Trophoblast cell (in vitro differentiated cells and primary cell): ENCODE results near the gene MOB1B.
A peak's percentile ranks its signal among the peaks of the same experiment; 100 is the strongest.

ENCODE experiments used
- DNase-seq, 2 donors: peaks; one replicate each; pipeline ENCODE4 v3.0.0-alpha.2; 2016
- H2AFZ ChIP-seq: 2 replicates; pipeline ENCODE4 v1.6.1; 2013; ENCODE audit warnings: low read length, moderate library complexity, mild to moderate bottlenecking; ENCODE audit not compliant: insufficient read depth, poor library complexity
- H2AK5ac ChIP-seq: 2 replicates; pipeline ENCODE4 v1.6.1; 2013; ENCODE audit warnings: mild to moderate bottlenecking, low read length
- H2BK120ac ChIP-seq: 2 replicates; pipeline ENCODE4 v1.6.1; 2013; ENCODE audit warnings: low read length, mild to moderate bottlenecking, moderate library complexity; ENCODE audit not compliant: insufficient read depth, poor library complexity
- H2BK12ac ChIP-seq: 2 replicates; pipeline ENCODE4 v1.6.1; 2013; ENCODE audit warnings: mild to moderate bottlenecking, low read length, moderate library complexity
- H2BK5ac ChIP-seq: 2 replicates; pipeline ENCODE4 v1.6.1; 2013; ENCODE audit warnings: low read length, low read depth, moderate library complexity, mild to moderate bottlenecking; ENCODE audit not compliant: poor library complexity
- H3K14ac ChIP-seq: 2 replicates; pipeline ENCODE4 v1.6.1; 2013; ENCODE audit warnings: mild to moderate bottlenecking, low read length
- H3K18ac ChIP-seq: 2 replicates; pipeline ENCODE4 v1.6.1; 2013; ENCODE audit warnings: mild to moderate bottlenecking, low read length
- H3K23ac ChIP-seq: 2 replicates; pipeline ENCODE4 v1.6.1; 2013; ENCODE audit warnings: low read length
- H3K27ac ChIP-seq: 2 replicates; pipeline ENCODE4 v1.5.1; 2013; ENCODE audit warnings: low read depth, mild to moderate bottlenecking, inconsistent platforms, low read length, moderate library complexity
- H3K27me3 ChIP-seq: 2 replicates; pipeline ENCODE4 v1.6.1; 2013; ENCODE audit warnings: inconsistent platforms, mild to moderate bottlenecking, low read length, moderate library complexity; ENCODE audit not compliant: insufficient read depth
- H3K36me3 ChIP-seq, 2 experiments: 1 replicate in 1 of 2; 2 replicates in 1 of 2; pipeline ENCODE4 v1.6.1; 2013; ENCODE audit warnings: low read length in 2 of 2, mild to moderate bottlenecking in 2 of 2, moderate library complexity in 1 of 2; ENCODE audit not compliant: insufficient read depth in 2 of 2, control insufficient read depth in 1 of 2
- H3K4ac ChIP-seq: 2 replicates; pipeline ENCODE4 v1.6.1; 2013; ENCODE audit warnings: low read depth, mild to moderate bottlenecking, low read length, moderate library complexity
- H3K4me1 ChIP-seq, 2 experiments: 1 replicate in 1 of 2; 2 replicates in 1 of 2; pipeline ENCODE4 v1.6.1; 2013; ENCODE audit warnings: low read length in 2 of 2, mild to moderate bottlenecking in 2 of 2, moderate library complexity in 1 of 2; ENCODE audit not compliant: insufficient read depth in 2 of 2, control insufficient read depth in 1 of 2
- H3K4me2 ChIP-seq: 2 replicates; pipeline ENCODE4 v1.6.1; 2013; ENCODE audit warnings: inconsistent platforms, mild to moderate bottlenecking, low read length, moderate library complexity
- H3K4me3 ChIP-seq: 2 replicates; pipeline ENCODE4 v1.5.1; 2013; ENCODE audit warnings: mild to moderate bottlenecking, low read depth, low read length, inconsistent platforms
- H3K79me1 ChIP-seq: one replicate; pipeline ENCODE4 v1.6.1; 2013; ENCODE audit warnings: low read length
- H3K79me2 ChIP-seq: 2 replicates; pipeline ENCODE4 v1.6.1; 2013; ENCODE audit warnings: low read length, mild to moderate bottlenecking; ENCODE audit not compliant: control insufficient read depth, insufficient read depth, poor library complexity
- H3K9ac ChIP-seq: 2 replicates; pipeline ENCODE4 v1.6.1; 2013; ENCODE audit warnings: mild to moderate bottlenecking, low read length
- H3K9me3 ChIP-seq: 2 replicates; pipeline ENCODE4 v1.6.1; 2013; ENCODE audit warnings: low read depth, mild to moderate bottlenecking, control low read depth, inconsistent platforms, low read length; ENCODE audit not compliant: insufficient read depth
- H4K12ac ChIP-seq: 2 replicates; pipeline ENCODE4 v1.6.1; 2013; ENCODE audit warnings: low read depth, mild to moderate bottlenecking, low read length, moderate library complexity
- H4K8ac ChIP-seq: 2 replicates; pipeline ENCODE4 v1.6.1; 2013; ENCODE audit warnings: low read depth, mild to moderate bottlenecking, low read length, moderate library complexity
- H4K91ac ChIP-seq: one replicate; pipeline ENCODE4 v1.6.1; 2013; ENCODE audit warnings: low read depth, mild to moderate bottlenecking, low read length, moderate library complexity
- WGBS: extraction: QIAGEN DNeasy Blood & Tissue Kit; methylation state at CpG from one replicate; pipeline ENCODE4 v1.1.7; 2013; ENCODE audit warnings: missing lambda C conversion rate; ENCODE audit not compliant: insufficient read length, insufficient coverage; ENCODE audit errors: extremely low coverage; 5-methylcytosine and 5-hydroxymethylcytosine counted together

MOB1B gene

DNA sequence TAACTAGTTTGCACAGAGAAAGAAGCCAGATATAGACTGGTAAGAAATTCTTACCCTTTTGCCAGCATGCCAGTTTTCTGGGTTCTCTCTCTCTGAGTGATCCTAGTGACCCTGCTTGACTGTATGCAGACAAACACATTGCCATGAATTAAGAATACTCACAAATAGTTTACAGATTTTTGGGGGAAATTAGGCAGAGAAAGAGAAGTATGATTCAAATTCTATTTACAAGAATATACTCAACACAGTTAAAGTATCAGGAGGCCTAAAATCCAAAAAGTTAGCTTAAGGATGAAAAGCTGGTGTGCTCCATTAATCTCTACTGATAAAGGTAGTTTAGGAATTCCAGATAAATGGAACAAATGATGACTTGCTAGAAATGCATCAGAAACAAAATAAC lies 18.4 kb downstream of the MOB1B start:
- no peak overlapping the region for H2BK12ac ChIP-seq
- H3K9ac ChIP-seq, result no peak overlapping the region
- DNase-seq, result no peak
- no peak overlapping the region for H2AFZ ChIP-seq
- H3K23ac ChIP-seq, result no peak overlapping the region
- no peak overlapping the region for H4K8ac ChIP-seq
- no peak overlapping the region for H3K4ac ChIP-seq
- H4K91ac ChIP-seq, result no peak overlapping the region
- no peak overlapping the region for H3K18ac ChIP-seq
- H3K4me2 ChIP-seq, result no peak overlapping the region
- H3K14ac ChIP-seq, result no peak overlapping the region
- H3K4me3 ChIP-seq, result no peak overlapping the region
- H3K36me3 ChIP-seq, result no peaks in the 10 kb centered on the region
- H3K4me1 ChIP-seq, result no peaks in the 10 kb centered on the region
- no peaks in the 10 kb centered on the region for H3K79me1 ChIP-seq
- H3K9me3 ChIP-seq, result peaks cover 3% of the 10 kb centered on the region
- H3K79me2 ChIP-seq, result peaks cover 5% of the 10 kb centered on the region
- H2BK120ac ChIP-seq, result no peak overlapping the region
- no peaks in the 10 kb centered on the region for H3K27me3 ChIP-seq
- no peak overlapping the region for H2BK5ac ChIP-seq
- H4K12ac ChIP-seq, result no peak overlapping the region
- H3K27ac ChIP-seq, result no peak overlapping the region
- no peak overlapping the region for H2AK5ac ChIP-seq

DNA sequence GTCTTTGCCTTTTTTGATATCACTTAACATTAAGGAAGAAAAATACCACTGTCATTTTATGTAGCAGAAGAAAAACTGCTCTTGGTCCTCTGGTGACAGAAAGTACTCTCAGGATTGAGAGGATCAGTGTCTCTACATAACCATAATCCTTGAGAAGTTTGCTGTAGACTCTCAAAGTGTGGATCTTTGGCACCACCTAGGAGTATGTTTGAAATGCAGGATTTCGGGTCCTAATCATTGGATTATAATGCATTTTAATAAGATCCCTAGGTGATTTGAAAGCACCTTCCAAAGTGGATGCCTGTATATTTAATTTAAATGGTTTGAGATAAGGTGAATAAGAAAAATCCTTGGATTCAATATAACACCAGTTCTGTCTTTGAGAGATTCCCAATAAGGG lies 23.2 kb downstream of the MOB1B start:
- Histone ChIP-seq H3K9me3 (no peaks in the 10 kb centered on the region), H3K23ac (no peak overlapping the region), H3K4me3 (no peak overlapping the region), H2BK120ac (no peak overlapping the region), H2BK5ac (no peak overlapping the region), H2AFZ (no peak overlapping the region), H4K8ac (no peak overlapping the region), H3K4me1 (peaks cover 0 to 3% of the 10 kb centered on the region in 2 experiments), H3K18ac (no peak overlapping the region), H4K12ac (no peak overlapping the region), H4K91ac (no peak overlapping the region), H3K9ac (no peak overlapping the region), H3K14ac (no peak overlapping the region), H2BK12ac (no peak overlapping the region), H3K27ac (no peak overlapping the region), H3K27me3 (no peaks in the 10 kb centered on the region), H2AK5ac (no peak overlapping the region), H3K36me3 (no peaks in the 10 kb centered on the region), H3K79me2 (peaks cover 4% of the 10 kb centered on the region), H3K4ac (no peak overlapping the region), H3K79me1 (no peaks in the 10 kb centered on the region), H3K4me2 (no peak overlapping the region)
- no peak for DNase-seq
- WGBS, result no CpG with 5 or more reads among the region's 1 CpG

DNA sequence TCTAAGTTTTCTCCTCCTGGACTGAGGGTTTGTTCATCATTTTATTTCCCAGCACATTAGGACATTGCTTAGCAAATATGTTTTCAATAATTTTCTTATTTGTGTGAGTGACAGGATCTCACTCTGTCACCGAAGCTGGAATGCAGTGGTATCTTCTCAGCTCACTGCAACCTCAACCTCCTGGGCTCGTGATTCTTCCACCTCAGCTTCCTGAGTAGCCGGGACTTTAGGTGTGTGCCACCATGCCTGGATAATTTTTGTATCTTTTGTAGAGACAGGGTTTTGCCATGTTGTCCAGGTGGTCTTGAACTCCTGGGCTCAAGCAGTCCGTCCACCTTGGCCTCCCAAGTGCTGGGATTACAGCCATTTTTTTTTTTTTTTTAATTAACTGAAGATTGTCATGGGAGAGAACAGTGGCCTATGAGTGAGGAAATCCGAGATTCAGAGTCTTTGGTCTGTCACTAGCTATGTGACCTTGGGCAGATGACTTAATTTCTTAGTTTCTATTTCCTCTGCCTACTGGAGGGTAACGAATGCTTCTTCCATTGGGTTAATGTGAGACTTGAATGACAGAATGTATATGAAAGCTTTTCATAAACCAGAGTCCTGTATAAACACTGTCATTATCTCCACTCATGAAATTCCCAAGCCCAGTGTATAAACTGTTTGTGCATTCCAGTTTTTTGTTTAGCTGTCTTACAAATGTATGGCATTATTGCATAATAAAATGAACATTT lies 23.9 kb downstream of the MOB1B start:
- Histone ChIP-seq H3K9me3 (no peaks in the 10 kb centered on the region), H3K9ac (no peak overlapping the region), H3K4me3 (no peak overlapping the region), H2AK5ac (no peak overlapping the region), H3K27me3 (no peaks in the 10 kb centered on the region), H2BK120ac (no peak overlapping the region), H4K91ac (no peak overlapping the region), H3K4me2 (no peak overlapping the region), H3K79me1 (no peaks in the 10 kb centered on the region), H3K23ac (no peak overlapping the region), H3K14ac (no peak overlapping the region), H3K36me3 (no peaks in the 10 kb centered on the region), H3K79me2 (peaks cover 4% of the 10 kb centered on the region), H3K4me1 (peaks cover 0 to 3% of the 10 kb centered on the region in 2 experiments), H3K27ac (no peak overlapping the region), H4K12ac (no peak overlapping the region), H3K4ac (peak overlapping the region; percentile 75), H3K18ac (peak overlapping the region; percentile 75), H2BK5ac (no peak overlapping the region), H2AFZ (no peak overlapping the region), H4K8ac (no peak overlapping the region), H2BK12ac (no peak overlapping the region)
- no CpG with 5 or more reads among the region's 6 CpGs for WGBS
- no peak for DNase-seq

DNA sequence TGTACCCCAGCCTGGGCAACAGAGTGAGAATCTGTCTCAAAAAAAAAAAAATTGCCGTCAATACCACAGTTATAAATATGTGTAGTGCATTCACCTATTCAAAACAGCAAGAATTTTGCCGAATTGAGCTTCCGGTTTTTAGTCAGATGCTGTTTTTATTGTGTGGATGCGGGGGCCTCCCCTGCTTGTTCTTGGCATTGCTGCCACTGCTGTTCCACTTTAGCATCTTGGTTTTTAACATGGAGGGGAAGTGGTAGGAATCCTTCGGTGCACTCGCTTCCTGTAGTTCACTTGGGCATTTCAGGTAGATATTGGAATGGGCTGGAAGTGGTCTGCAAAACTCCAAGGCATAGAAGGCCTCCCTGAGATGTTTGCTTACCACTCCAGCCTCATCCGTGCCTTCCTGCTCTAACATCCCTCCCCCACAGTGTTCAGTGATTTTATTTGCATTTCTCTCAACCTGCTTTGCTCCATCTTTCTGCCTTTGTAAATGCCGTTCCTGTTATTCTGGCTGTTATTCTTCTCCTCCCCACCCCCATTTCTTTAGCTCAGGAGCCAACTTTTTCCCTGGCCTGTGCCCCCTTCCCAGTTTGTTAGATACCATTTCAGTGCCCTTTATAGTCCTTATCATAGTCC lies 25.5 kb downstream of the MOB1B start:
- H4K91ac ChIP-seq, result no peak overlapping the region
- no peak overlapping the region for H4K12ac ChIP-seq
- DNase-seq, result no peak
- H4K8ac ChIP-seq, result no peak overlapping the region
- H3K4me3 ChIP-seq, result no peak overlapping the region
- H3K14ac ChIP-seq, result no peak overlapping the region
- H2BK5ac ChIP-seq, result no peak overlapping the region
- H3K27me3 ChIP-seq, result no peaks in the 10 kb centered on the region
- H3K27ac ChIP-seq, result no peak overlapping the region
- H2BK12ac ChIP-seq, result no peak overlapping the region
- H2AK5ac ChIP-seq, result no peak overlapping the region
- H3K18ac ChIP-seq, result no peak overlapping the region
- H3K79me1 ChIP-seq, result no peaks in the 10 kb centered on the region
- no peak overlapping the region for H2BK120ac ChIP-seq
- H3K79me2 ChIP-seq, result peaks cover 4% of the 10 kb centered on the region
- peak overlapping the region; percentile 47 for H3K4ac ChIP-seq
- no peaks in the 10 kb centered on the region for H3K9me3 ChIP-seq
- no peak overlapping the region for H3K4me2 ChIP-seq
- no peak overlapping the region for H3K9ac ChIP-seq
- no peak overlapping the region for H2AFZ ChIP-seq
- peaks cover 0 to 3% of the 10 kb centered on the region in 2 experiments for H3K4me1 ChIP-seq
- H3K36me3 ChIP-seq, result no peaks in the 10 kb centered on the region
- no CpG with 5 or more reads among the region's 8 CpGs for WGBS
- no peak overlapping the region for H3K23ac ChIP-seq
